GM23248 (cell line): ENCODE results near the gene CGGBP1.

Experiments used
- EZH2 ChIP-seq: fragments of 200-600 bp; sonication (generic); IDR thresholded peaks from 2 replicates; pipeline ENCODE4 v1.6.1; 2018; ENCODE audit warnings: antibody characterized with exemption, mild to moderate bottlenecking; ENCODE audit not compliant: insufficient read depth, poor library complexity, severe bottlenecking
- EZH2phosphoT487 ChIP-seq: fragments of 200-600 bp; sonication (generic); IDR thresholded peaks from 2 replicates; pipeline ENCODE4 v1.6.1; 2018; ENCODE audit warnings: antibody characterized with exemption, moderate library complexity, mild to moderate bottlenecking, low read depth; ENCODE audit not compliant: insufficient read depth

DNA sequence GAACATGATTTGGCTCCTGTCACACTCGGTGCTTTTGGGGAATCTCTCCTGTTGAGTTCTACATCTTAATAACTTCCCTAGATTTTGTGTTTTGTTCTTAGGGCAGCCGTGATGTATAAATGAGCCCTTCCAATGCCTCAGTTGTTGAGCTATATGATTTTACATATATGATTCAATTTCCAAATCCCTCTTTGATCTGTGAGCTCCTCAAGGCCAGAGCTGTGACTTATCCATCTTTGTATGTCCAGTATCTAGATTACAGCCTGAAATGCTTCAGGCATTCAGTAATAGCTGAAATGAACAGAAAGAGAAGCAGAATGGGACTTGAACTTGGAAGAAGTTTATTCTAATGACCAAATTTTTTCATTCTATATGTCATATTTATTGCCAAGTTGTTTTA lies 26.6 kb downstream of the CGGBP1 start:
- TF ChIP-seq EZH2 (no peak), EZH2phosphoT487 (no peak)
